Activated CD4-positive, alpha-beta T cell treated with anti-CD3 and anti-CD28 coated beads, Interleukin-2, amount 50 U/mL, for 16 hours (primary cell): ENCODE results near the gene PAX9.
"Not testable (repeated sequence)": the region's sequence is repeated elsewhere in the genome, so short reads cannot be mapped to it uniquely, and the experiment has no call there.

Experiments used
- DNase-seq: peaks from one replicate; pipeline ENCODE4 v3.0.0-alpha.2; 2020

PAX9 gene

GRCh38 chr14:36676236-36676635 lies 14.6 kb downstream of the PAX9 start:
- no peak for DNase-seq

- no peak for DNase-seq
These were observed 20.7 kb downstream of the PAX9 start for GRCh38 chr14:36682338-36682737.

GRCh38 chr14:36683083-36683724 lies 21.5 kb downstream of the PAX9 start:
- no peak for DNase-seq

- no peak for DNase-seq
These were observed 23.3 kb downstream of the PAX9 start for GRCh38 chr14:36684946-36685345.

- DNase-seq, result no peak
These were observed 28.8 kb downstream of the PAX9 start for GRCh38 chr14:36690311-36691040.

GRCh38 chr14:36699420-36699819 lies 37.8 kb downstream of the PAX9 start:
- not testable (repeated sequence) for DNase-seq

- no peak for DNase-seq
These were observed 39.0 kb downstream of the PAX9 start for GRCh38 chr14:36700651-36701050.

GRCh38 chr14:36701132-36701531 lies 39.5 kb downstream of the PAX9 start:
- no peak for DNase-seq

GRCh38 chr14:36702474-36702873 lies 40.8 kb downstream of the PAX9 start:
- DNase-seq, result no peak

GRCh38 chr14:36707570-36707969 lies 45.9 kb downstream of the PAX9 start:
- DNase-seq, result no peak

- no peak for DNase-seq
These were observed 52.5 kb downstream of the PAX9 start for GRCh38 chr14:36713960-36714703.

GRCh38 chr14:36716614-36717184 lies 55.0 kb downstream of the PAX9 start:
- DNase-seq, result no peak

- DNase-seq, result no peak
These were observed 55.7 kb downstream of the PAX9 start for GRCh38 chr14:36717363-36717762.

- no peak for DNase-seq
These were observed 56.6 kb downstream of the PAX9 start for GRCh38 chr14:36718216-36718615.

- DNase-seq, result no peak
These were observed 58.2 kb downstream of the PAX9 start for GRCh38 chr14:36719823-36720222.

GRCh38 chr14:36720657-36721056 lies 59.0 kb downstream of the PAX9 start:
- no peak for DNase-seq

GRCh38 chr14:36721877-36722276 lies 60.2 kb downstream of the PAX9 start:
- no peak for DNase-seq

- DNase-seq, result no peak
These were observed 61.9 kb downstream of the PAX9 start for GRCh38 chr14:36723530-36723929.

GRCh38 chr14:36724162-36724561 lies 62.5 kb downstream of the PAX9 start:
- DNase-seq, result no peak

GRCh38 chr14:36726128-36726527 lies 64.5 kb downstream of the PAX9 start:
- no peak for DNase-seq
